Skeletal muscle tissue (tissue), 4 donors: Measurements from ENCODE around the gene STAT5B. TPM values are rescaled to one million over a fixed set of nuclear protein-coding genes. Genes with fewer than 3 reads are reported as not detected.
"Not testable (repeated sequence)": the region's sequence is repeated elsewhere in the genome, so short reads cannot be mapped to it uniquely, and the experiment has no call there.

ENCODE experiments used
- H3K27ac ChIP-seq: one replicate; pipeline ENCODE4 v1.7.0; 2013; ENCODE audit warnings: mild to moderate bottlenecking, low read depth, low read length, inconsistent platforms
- H3K27me3 ChIP-seq, 3 donors: one replicate each; pipeline ENCODE4 v1.7.0; 2013; ENCODE audit warnings: low read length in 3 of 3; ENCODE audit not compliant: control insufficient read depth in 3 of 3, insufficient read depth in 3 of 3
- H3K36me3 ChIP-seq, 3 donors: one replicate each; pipeline ENCODE4 v1.7.0; 2013; ENCODE audit warnings: low read length in 3 of 3; ENCODE audit not compliant: control insufficient read depth in 3 of 3, insufficient read depth in 3 of 3
- H3K4me1 ChIP-seq, 3 donors: one replicate each; pipeline ENCODE4 v1.7.0; 2013; ENCODE audit warnings: low read length in 3 of 3, mild to moderate bottlenecking in 3 of 3; ENCODE audit not compliant: control insufficient read depth in 3 of 3, insufficient read depth in 3 of 3
- H3K4me3 ChIP-seq, 3 donors: one replicate each; pipeline ENCODE4 v1.7.0; 2013; ENCODE audit warnings: low read length in 3 of 3
- H3K9ac ChIP-seq, 3 donors: one replicate each; pipeline ENCODE4 v1.7.0; 2013; ENCODE audit warnings: low read length in 3 of 3, mild to moderate bottlenecking in 3 of 3, moderate library complexity in 2 of 3, low read depth in 1 of 3
- H3K9me3 ChIP-seq, 3 donors: one replicate each; pipeline ENCODE4 v1.7.0; 2013; ENCODE audit warnings: low read length in 3 of 3; ENCODE audit not compliant: control insufficient read depth in 3 of 3
- total RNA-seq: library from RNA; depleted of rRNA; stranded (reverse); fragments of >200 nt; gene quantifications from one replicate; pipeline ENCODE4 v1.2.3, GENCODE V29; 2014
- donor health status: Osteomylitis.

Gene STAT5B
- total RNA-seq, 1 donor from 2014 or later: 31.3 TPM

DNA sequence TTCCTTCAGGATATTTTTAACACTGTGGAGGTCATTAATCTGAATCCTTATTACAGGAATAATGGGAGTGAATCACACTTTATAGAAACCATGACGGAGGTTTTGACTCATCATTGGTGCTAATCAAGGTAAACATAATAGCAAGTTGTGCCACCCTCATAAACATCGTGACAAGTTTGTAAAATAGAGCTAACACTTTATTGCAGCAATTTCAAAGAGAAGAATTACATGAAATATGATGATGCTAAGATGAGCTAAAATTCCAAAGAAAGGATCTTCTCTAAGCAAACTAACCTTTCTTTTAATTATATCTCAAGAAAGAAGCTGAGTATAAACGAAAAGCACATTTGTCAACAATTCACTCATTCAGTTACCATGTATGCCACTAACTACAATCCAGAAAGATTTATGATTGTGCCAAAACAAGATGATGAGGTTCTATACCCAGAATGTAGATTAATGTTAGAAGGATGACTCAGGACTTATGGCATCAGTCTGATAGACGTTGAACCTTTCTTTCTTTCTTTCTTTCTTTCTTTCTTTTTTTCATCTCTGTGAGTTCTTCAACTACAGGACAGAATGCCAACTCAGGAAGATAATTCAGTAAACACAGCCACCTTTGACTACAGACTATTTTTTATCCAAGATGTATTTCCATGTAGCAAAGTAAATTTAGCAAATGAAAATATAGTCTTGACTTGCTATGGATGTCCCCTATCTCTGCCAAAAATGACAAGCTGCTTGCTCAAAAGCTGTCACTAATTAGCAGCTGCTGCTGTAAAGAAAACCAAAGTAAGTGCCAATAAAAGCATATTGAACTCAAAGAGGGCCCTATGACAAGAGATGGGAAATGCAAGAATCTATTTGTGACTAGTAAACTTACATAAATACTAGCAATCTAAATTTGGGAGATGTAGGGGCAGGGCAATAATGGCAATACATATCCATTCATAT, 23.3 kb downstream of the STAT5B start:
- H3K36me3 ChIP-seq: no peaks in the 10 kb centered on the region

DNA sequence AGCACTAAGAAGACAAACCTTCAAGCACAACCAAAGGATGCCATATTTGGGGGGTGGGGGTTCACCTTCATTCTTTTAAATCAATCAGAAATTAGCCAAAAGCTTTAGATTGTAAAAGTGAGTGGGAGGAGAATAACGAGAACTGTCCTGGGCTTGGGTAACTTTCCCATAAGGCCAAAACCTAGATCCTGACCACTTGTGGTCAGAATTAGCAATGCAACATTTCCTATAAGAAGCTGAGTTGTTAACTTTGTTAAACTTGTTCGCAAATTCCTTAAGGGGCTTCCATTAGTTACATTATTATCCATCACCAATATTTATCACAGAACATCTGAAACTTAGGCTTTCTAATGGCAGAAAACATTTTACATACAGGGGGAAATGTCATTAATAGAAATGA, 25.1 kb downstream of the STAT5B start:
- no peaks in the 10 kb centered on the region for H3K36me3 ChIP-seq
- H3K9me3 ChIP-seq: no peaks in the 10 kb centered on the region
- H3K27ac ChIP-seq: peak overlapping the region; percentile 28
- peaks cover 20 to 51% (median 24%) of the 10 kb centered on the region in 3 donors for H3K4me1 ChIP-seq
- H3K4me3 ChIP-seq: no peak overlapping the region
- H3K27me3 ChIP-seq: no peaks in the 10 kb centered on the region
- H3K9ac ChIP-seq: no peak overlapping the region

More for the DNA sequence above, 23.3 kb downstream of the STAT5B start:
- H3K4me3 ChIP-seq: no peak overlapping the region
- H3K9ac ChIP-seq: peak overlapping the region in 1 of 3 donors; percentile 19
- H3K27ac ChIP-seq: peak overlapping the region; percentile 66
- H3K9me3 ChIP-seq: no peaks in the 10 kb centered on the region
- peaks cover 11 to 38% (median 17%) of the 10 kb centered on the region in 3 donors for H3K4me1 ChIP-seq
- no peaks in the 10 kb centered on the region for H3K27me3 ChIP-seq

DNA sequence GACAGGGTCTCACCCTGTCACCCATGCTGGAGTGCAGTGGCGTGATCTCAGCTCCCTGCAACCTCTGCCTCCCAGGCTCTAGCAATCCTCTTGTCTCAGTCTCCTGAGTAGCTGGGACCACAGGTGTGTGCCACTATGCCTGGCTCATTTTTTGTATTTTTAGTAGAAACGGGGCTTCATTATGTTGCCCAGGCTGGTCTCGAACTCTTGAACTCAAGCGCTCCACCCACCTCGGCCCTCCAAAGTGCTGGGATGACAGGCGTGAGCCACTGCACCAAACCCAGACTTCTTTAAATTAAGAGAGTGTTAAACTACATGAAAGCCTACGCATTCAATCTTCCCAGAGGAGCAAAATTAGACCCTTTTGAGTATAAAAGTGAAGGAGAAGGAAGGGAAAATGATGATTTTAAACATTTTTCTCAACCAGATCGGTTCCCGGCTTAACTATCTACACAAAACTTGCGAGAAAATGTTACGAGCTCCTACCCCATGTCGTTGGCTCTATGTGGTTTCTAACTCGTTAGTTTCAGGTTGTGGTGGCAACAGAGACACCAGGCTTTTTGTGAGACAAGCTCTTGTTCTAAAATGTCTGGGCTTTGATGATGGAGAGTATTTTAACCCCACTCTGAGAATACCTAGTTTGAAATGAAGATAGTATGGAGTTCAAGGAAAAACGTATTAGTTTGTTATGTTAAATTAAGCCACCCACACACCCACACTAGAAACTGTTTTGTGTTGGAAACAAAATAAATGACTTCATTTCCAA, 26.3 kb downstream of the STAT5B start:
- no peaks in the 10 kb centered on the region for H3K27me3 ChIP-seq
- no peak overlapping the region for H3K9ac ChIP-seq
- H3K4me3 ChIP-seq: no peak overlapping the region
- H3K9me3 ChIP-seq: no peaks in the 10 kb centered on the region
- peak overlapping the region; percentile 93 for H3K27ac ChIP-seq
- peaks cover 20 to 51% (median 24%) of the 10 kb centered on the region in 3 donors for H3K4me1 ChIP-seq
- no peaks in the 10 kb centered on the region for H3K36me3 ChIP-seq

DNA sequence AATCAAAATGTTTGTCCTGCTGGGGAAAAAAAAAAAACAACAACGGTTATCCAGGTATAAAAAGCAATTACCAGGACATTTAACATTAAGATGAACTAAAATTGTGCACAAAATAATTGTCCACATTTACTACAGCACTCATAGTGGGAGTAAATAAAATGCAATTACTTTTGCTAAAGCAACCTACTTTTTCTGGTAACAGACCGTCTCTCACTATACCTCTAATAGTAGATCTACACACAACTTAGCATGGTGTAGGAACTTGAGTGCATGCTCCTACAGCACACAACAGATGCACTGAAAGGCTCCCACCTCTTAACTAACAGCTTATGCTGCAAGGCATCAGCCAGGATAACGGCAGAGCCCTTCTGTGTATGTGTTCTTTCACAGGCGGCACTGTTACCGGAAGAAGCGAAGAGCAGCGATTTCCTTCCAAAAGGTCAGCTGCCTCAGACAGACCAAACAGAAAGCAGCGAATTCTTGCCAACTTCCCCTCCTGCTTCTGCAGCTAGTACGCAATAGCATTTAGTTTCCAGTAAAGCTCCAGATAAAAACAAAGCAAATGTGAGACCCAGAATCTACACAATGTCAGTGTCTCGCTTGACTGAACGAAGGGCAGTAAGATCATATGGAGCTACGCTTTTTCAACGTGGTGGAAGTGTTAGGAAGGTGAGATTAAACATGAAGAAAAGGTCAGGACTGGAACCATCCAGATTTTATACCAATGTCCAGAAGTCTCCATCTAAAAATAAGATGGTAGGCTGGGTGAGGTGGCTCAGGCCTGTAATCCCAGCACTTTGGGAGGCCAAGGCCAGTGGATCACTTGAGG, 27.6 kb downstream of the STAT5B start:
- H3K4me1 ChIP-seq: peaks cover 21 to 50% (median 25%) of the 10 kb centered on the region in 3 donors
- H3K4me3 ChIP-seq: peak overlapping the region; percentile 65 to 71 (median 69)
- no peaks in the 10 kb centered on the region for H3K27me3 ChIP-seq
- H3K27ac ChIP-seq: peak overlapping the region; percentile 93
- H3K36me3 ChIP-seq: no peaks in the 10 kb centered on the region
- peak overlapping the region; percentile 26 to 71 (median 67) for H3K9ac ChIP-seq
- no peaks in the 10 kb centered on the region for H3K9me3 ChIP-seq

DNA sequence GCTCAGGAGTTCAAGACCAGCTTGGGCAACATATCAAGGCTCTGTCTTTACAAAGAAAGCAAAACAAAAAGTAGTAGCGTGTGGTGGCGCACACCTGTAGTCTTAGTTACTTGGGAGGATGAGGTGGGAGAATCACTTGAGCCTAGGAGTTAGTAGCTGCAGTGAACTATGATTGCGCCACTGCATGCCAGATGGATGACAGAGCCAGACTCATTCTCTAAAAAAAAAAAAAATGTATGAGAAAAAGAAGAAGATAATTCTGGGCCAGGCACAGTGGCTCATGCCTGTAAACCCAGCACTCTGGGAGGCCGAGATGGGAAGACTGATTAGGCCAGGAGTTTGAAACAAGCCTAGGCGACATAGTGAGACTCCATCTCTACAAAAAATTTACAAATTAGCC, 28.5 kb downstream of the STAT5B start:
- Histone ChIP-seq H3K4me1 (peaks cover 13 to 42% (median 24%) of the 10 kb centered on the region in 3 donors), H3K27ac (peak overlapping the region; percentile 93), H3K9me3 (no peaks in the 10 kb centered on the region), H3K4me3 (peak overlapping the region in 1 of 3 donors; percentile 71), H3K36me3 (no peaks in the 10 kb centered on the region), H3K9ac (peak overlapping the region in 2 of 3 donors; percentile 26 to 39), H3K27me3 (no peaks in the 10 kb centered on the region)

GRCh38 chr17:42246515-42246914, 29.7 kb downstream of the STAT5B start:
- no peak overlapping the region for H3K4me3 ChIP-seq
- H3K36me3 ChIP-seq: no peaks in the 10 kb centered on the region
- no peaks in the 10 kb centered on the region for H3K27me3 ChIP-seq
- no peak overlapping the region for H3K9ac ChIP-seq
- H3K4me1 ChIP-seq: peaks cover 16 to 35% (median 21%) of the 10 kb centered on the region in 3 donors
- H3K27ac ChIP-seq: peak overlapping the region; percentile 93
- H3K9me3 ChIP-seq: no peaks in the 10 kb centered on the region

DNA sequence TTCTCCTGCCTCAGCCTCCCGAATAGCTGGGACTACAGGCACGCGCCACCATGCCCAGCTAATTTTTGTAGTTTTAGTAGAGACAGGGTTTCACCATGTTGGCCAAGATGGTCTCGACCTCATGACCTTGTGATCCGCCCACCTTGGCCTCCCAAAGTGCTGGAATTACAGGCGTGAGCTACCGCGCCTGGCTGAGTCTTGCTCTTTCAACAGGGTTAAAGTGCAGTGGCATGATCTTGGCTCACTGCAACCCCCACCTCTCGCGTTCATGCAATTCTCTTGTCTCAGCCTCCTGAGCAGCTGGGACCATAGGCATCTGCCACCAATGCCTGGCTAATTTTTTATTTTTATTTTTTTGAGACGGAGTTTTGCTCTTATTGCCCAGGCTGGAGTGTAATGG, 31.0 kb downstream of the STAT5B start:
- not testable (repeated sequence) for H3K9ac ChIP-seq, H3K36me3 ChIP-seq, H3K4me3 ChIP-seq, H3K27ac ChIP-seq, H3K9me3 ChIP-seq, H3K27me3 ChIP-seq
- peaks cover 16 to 30% (median 21%) of the 10 kb centered on the region in 3 donors for H3K4me1 ChIP-seq

- not testable (repeated sequence) for H3K27ac ChIP-seq, H3K36me3 ChIP-seq, H3K27me3 ChIP-seq, H3K9ac ChIP-seq, H3K9me3 ChIP-seq, H3K4me3 ChIP-seq
- H3K4me1 ChIP-seq: peaks cover 15 to 23% (median 21%) of the 10 kb centered on the region in 3 donors
These were observed 32.1 kb downstream of the STAT5B start for GRCh38 chr17:42244116-42244515.

- H3K27me3 ChIP-seq: no peaks in the 10 kb centered on the region
- no peaks in the 10 kb centered on the region for H3K9me3 ChIP-seq
- H3K27ac ChIP-seq: no peak overlapping the region
- no peaks in the 10 kb centered on the region for H3K36me3 ChIP-seq
- peaks cover 14 to 18% (median 18%) of the 10 kb centered on the region in 3 donors for H3K4me1 ChIP-seq
- no peak overlapping the region for H3K9ac ChIP-seq
- no peak overlapping the region for H3K4me3 ChIP-seq
These were observed 32.7 kb downstream of the STAT5B start for GRCh38 chr17:42243493-42243982.
